PFSK-1 (cell line): ENCODE data around the gene KIAA1143.
A peak's percentile ranks its signal among the peaks of the same experiment; 100 is the strongest.

Experiments
- FOXP2 ChIP-seq: optimal IDR thresholded peaks from 2 replicates; pipeline ENCODE3; 2011; ENCODE audit warnings: borderline replicate concordance, control low read depth, inconsistent platforms; ENCODE audit not compliant: insufficient read depth; ENCODE audit errors: extremely low read length, extremely low read depth
- POLR2AphosphoS5 ChIP-seq: IDR thresholded peaks from 2 replicates; pipeline ENCODE4 v1.6.1; 2012; ENCODE audit warnings: low read depth, mild to moderate bottlenecking, control low read depth, low read length, moderate library complexity
- REST ChIP-seq, 2 experiments: IDR thresholded peaks; 2 replicates each; pipeline versions ENCODE4 v1.6.1 to v1.8.0; 2011 to 2012; ENCODE audit warnings: low read depth in 2 of 2, low read length in 2 of 2, control low read depth in 1 of 2, inconsistent platforms in 1 of 2, mild to moderate bottlenecking in 1 of 2, moderate library complexity in 1 of 2; ENCODE audit not compliant: insufficient read depth in 1 of 2
- SIN3A ChIP-seq: IDR thresholded peaks from 2 replicates; pipeline ENCODE4 v1.6.1; 2012; ENCODE audit warnings: mild to moderate bottlenecking, low read length, moderate library complexity, borderline replicate concordance; ENCODE audit not compliant: insufficient read depth
- TAF1 ChIP-seq: IDR thresholded peaks from 2 replicates; pipeline ENCODE4 v1.6.1; 2012; ENCODE audit warnings: low read length, control low read depth, borderline replicate concordance; ENCODE audit not compliant: insufficient read depth

GRCh38 chr3:44729384-44729910 lies 32.0 kb downstream of the KIAA1143 start, which contains the start of gene ZNF501:
- TF ChIP-seq POLR2AphosphoS5 = 0 out of 2 replicates have a peak, but pooled peaks have one; percentile 27
- no peak for TF ChIP-seq TAF1
- TF ChIP-seq SIN3A = no peak
- TF ChIP-seq REST (IDR thresholded peaks at IDR 0.05; ENCODE audit: insufficient read depth in 1 of 2, low read depth in 2 of 2, low read length in 2 of 2) = peak in 1 of 2 experiments; percentile 16; a peak in 1 of 4 replicates
- TF ChIP-seq FOXP2 = peak; percentile 61
